Measurements from ENCODE around the gene KLHL35. TPM values are rescaled to one million over a fixed set of nuclear protein-coding genes. Genes with fewer than 3 reads are reported as not detected.

KLHL35 gene
- total and polyA plus RNA-seq, 2 experiments from 2014 or later, result 0.10 to 0.28 TPM

DNA sequence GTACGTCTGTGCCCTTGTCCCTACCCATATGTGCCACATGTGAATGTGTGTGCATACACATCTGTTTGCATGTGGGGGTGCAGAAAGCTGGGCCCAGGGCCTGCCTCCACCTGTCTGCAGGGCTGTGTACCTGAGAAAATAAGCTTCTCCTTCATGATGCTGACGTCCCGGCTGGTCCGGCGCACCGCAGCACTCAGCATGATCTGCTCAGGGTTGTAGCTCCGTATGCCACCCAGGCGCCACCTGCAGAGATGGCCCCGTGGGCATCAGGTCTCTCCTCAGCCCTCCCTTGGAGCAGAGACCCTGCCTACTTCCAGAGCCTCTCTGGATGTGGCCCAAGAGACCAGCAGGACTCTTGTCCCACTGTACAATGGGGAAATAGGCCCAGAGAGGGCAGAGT is 3.8 kb upstream of the KLHL35 start:
- ATAC-seq (no peak), DNase-seq (ENCODE audit: low spot score) (no peak)
- peaks cover 40% of the 10 kb centered on the region for H3K4me1 Mint-ChIP-seq
- H3K9me2 ChIP-seq (ENCODE audit: insufficient read depth), result no peaks in the 10 kb centered on the region
- no peaks in the 10 kb centered on the region for H3F3A ChIP-seq (replicated peaks; ENCODE audit: low read depth)
- no peaks in the 10 kb centered on the region; the same call in 2 of the 3 replicates for H3K9me3 Mint-ChIP-seq
- H3K27me3 ChIP-seq (ENCODE audit: insufficient read depth), result peaks cover 17% of the 10 kb centered on the region
- TF ChIP-seq ZNF331 (CRISPR knock-in tag; IDR thresholded peaks at IDR 0.05; ENCODE audit: low read depth), result no peak
- H3K79me2 ChIP-seq (replicated peaks; ENCODE audit: insufficient read depth), result no peaks in the 10 kb centered on the region
- no peak overlapping the region for H3K27ac Mint-ChIP-seq
- H3K4me2 ChIP-seq, result no peak overlapping the region
- no peak overlapping the region for H3K4me3 ChIP-seq
- no peak overlapping the region for H3K27ac ChIP-seq (ENCODE audit: low read depth)
- H3K27me3 Mint-ChIP-seq (ENCODE audit: insufficient read depth, low read depth, poor library complexity), result peaks cover 27% of the 10 kb centered on the region
- peaks cover 8% of the 10 kb centered on the region; the same call in 1 of the 2 replicates for H3K4me1 ChIP-seq (ENCODE audit: insufficient read depth)
- no peak overlapping the region for H2AFZ ChIP-seq
- H3K36me3 Mint-ChIP-seq (ENCODE audit: low read depth), result no peaks in the 10 kb centered on the region
- H3K36me3 ChIP-seq (ENCODE audit: insufficient read depth), result no peaks in the 10 kb centered on the region
- no peaks in the 10 kb centered on the region for H4K20me1 ChIP-seq (replicated peaks; ENCODE audit: insufficient read depth)
- no peak overlapping the region for H3K4me3 Mint-ChIP-seq

- H3K36me3 ChIP-seq (ENCODE audit: insufficient read depth), result no peaks in the 10 kb centered on the region
- H3F3A ChIP-seq (replicated peaks; ENCODE audit: low read depth), result no peaks in the 10 kb centered on the region; the same call in 1 of the 2 replicates
- Mint-ChIP-seq H3K27me3 (ENCODE audit: insufficient read depth, low read depth, poor library complexity) (peaks cover 40% of the 10 kb centered on the region), H3K4me3 (no peak overlapping the region), H3K9me3 (peaks cover 2% of the 10 kb centered on the region; the same call in 2 of the 3 replicates), H3K27ac (no peak overlapping the region), H3K4me1 (peaks cover 47% of the 10 kb centered on the region), H3K36me3 (ENCODE audit: low read depth) (peaks cover 2% of the 10 kb centered on the region; the same call in 1 of the 3 replicates)
- no peak for ATAC-seq
- TF ChIP-seq STAT1 (IDR thresholded peaks at IDR 0.05; ENCODE audit: unreplicated experiment), result no peak
- no peak for TF ChIP-seq POLR2AphosphoS5 (IDR thresholded peaks at IDR 0.05; ENCODE audit: low read depth)
- no peaks in the 10 kb centered on the region for H3K79me2 ChIP-seq (replicated peaks; ENCODE audit: insufficient read depth)
- DNase-seq (ENCODE audit: low spot score), result no peak
- no peak overlapping the region for H3K4me2 ChIP-seq
- H4K20me1 ChIP-seq (replicated peaks; ENCODE audit: insufficient read depth), result no peaks in the 10 kb centered on the region
- H3K9me2 ChIP-seq (ENCODE audit: insufficient read depth), result no peaks in the 10 kb centered on the region
- H3K27ac ChIP-seq (ENCODE audit: low read depth), result no peak overlapping the region
- no peak overlapping the region for H2AFZ ChIP-seq
- H3K4me3 ChIP-seq, result no peak overlapping the region
- H3K27me3 ChIP-seq (ENCODE audit: insufficient read depth), result peaks cover 30% of the 10 kb centered on the region
- peaks cover 12% of the 10 kb centered on the region for H3K4me1 ChIP-seq (ENCODE audit: insufficient read depth)
Measured at GRCh38 chr11:75435571-75435925, 2.5 kb upstream of the KLHL35 start.

DNA sequence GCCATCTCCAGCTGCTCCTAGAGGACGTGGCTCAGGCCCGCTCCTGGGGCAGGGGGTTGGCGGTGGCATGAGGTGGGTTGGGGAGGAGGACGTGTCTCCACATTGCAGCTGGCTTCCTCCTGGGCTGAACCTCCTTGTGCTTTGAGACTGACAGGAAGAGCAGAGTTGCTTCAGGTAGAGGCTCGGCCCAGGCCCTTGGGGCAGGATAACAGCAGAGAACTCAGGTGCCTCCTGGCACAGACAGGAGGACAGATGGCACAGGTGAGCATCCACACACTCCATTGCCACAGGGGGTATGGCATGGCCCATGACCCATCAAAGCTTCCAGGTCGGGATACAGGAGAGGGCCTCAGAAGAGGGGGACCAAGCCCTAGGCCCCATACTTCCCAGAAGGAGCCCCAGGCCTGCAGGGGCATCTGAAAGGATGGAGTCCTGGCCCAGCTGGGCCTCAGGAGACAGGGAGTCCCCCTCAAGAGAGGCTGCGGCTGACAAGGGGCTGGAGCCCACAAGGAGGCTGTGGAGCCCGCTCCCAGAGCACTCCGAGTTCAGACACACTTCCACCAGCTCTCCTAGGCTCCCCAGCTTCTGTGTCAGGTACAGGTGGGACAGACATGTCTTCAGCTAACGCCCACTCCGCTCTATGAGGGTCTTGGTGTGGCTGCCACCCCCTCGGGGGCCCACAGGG is 2.0 kb upstream of the KLHL35 start:
- H4K20me1 ChIP-seq (replicated peaks; ENCODE audit: insufficient read depth), result no peaks in the 10 kb centered on the region
- H3K79me2 ChIP-seq (replicated peaks; ENCODE audit: insufficient read depth), result no peaks in the 10 kb centered on the region
- no peak overlapping the region for H2AFZ ChIP-seq
- H3K27ac ChIP-seq (ENCODE audit: low read depth), result no peak overlapping the region
- Mint-ChIP-seq H3K4me1 (peaks cover 44% of the 10 kb centered on the region), H3K4me3 (no peak overlapping the region), H3K9me3 (peaks cover 3% of the 10 kb centered on the region; the same call in 2 of the 3 replicates), H3K36me3 (ENCODE audit: low read depth) (peaks cover 2% of the 10 kb centered on the region; the same call in 1 of the 3 replicates), H3K27me3 (ENCODE audit: insufficient read depth, low read depth, poor library complexity) (peaks cover 41% of the 10 kb centered on the region), H3K27ac (no peak overlapping the region)
- H3K4me1 ChIP-seq (ENCODE audit: insufficient read depth), result peaks cover 13% of the 10 kb centered on the region
- H3K36me3 ChIP-seq (ENCODE audit: insufficient read depth), result no peaks in the 10 kb centered on the region
- no peaks in the 10 kb centered on the region for H3K9me2 ChIP-seq (ENCODE audit: insufficient read depth)
- ATAC-seq (no peak), DNase-seq (ENCODE audit: low spot score) (no peak)
- no peak overlapping the region for H3K4me2 ChIP-seq
- no peaks in the 10 kb centered on the region; the same call in 1 of the 2 replicates for H3F3A ChIP-seq (replicated peaks; ENCODE audit: low read depth)
- H3K27me3 ChIP-seq (ENCODE audit: insufficient read depth), result peaks cover 35% of the 10 kb centered on the region
- no peak overlapping the region for H3K4me3 ChIP-seq
- TF ChIP-seq EZH2 (IDR thresholded peaks at IDR 0.05; ENCODE audit: low read depth, unreplicated experiment) (no peak), CREB1 (CRISPR knock-in tag; IDR thresholded peaks at IDR 0.05; ENCODE audit: low read depth) (no peak), STAT1 (IDR thresholded peaks at IDR 0.05; ENCODE audit: unreplicated experiment) (no peak)
- TF ChIP-seq, protein P1, sequence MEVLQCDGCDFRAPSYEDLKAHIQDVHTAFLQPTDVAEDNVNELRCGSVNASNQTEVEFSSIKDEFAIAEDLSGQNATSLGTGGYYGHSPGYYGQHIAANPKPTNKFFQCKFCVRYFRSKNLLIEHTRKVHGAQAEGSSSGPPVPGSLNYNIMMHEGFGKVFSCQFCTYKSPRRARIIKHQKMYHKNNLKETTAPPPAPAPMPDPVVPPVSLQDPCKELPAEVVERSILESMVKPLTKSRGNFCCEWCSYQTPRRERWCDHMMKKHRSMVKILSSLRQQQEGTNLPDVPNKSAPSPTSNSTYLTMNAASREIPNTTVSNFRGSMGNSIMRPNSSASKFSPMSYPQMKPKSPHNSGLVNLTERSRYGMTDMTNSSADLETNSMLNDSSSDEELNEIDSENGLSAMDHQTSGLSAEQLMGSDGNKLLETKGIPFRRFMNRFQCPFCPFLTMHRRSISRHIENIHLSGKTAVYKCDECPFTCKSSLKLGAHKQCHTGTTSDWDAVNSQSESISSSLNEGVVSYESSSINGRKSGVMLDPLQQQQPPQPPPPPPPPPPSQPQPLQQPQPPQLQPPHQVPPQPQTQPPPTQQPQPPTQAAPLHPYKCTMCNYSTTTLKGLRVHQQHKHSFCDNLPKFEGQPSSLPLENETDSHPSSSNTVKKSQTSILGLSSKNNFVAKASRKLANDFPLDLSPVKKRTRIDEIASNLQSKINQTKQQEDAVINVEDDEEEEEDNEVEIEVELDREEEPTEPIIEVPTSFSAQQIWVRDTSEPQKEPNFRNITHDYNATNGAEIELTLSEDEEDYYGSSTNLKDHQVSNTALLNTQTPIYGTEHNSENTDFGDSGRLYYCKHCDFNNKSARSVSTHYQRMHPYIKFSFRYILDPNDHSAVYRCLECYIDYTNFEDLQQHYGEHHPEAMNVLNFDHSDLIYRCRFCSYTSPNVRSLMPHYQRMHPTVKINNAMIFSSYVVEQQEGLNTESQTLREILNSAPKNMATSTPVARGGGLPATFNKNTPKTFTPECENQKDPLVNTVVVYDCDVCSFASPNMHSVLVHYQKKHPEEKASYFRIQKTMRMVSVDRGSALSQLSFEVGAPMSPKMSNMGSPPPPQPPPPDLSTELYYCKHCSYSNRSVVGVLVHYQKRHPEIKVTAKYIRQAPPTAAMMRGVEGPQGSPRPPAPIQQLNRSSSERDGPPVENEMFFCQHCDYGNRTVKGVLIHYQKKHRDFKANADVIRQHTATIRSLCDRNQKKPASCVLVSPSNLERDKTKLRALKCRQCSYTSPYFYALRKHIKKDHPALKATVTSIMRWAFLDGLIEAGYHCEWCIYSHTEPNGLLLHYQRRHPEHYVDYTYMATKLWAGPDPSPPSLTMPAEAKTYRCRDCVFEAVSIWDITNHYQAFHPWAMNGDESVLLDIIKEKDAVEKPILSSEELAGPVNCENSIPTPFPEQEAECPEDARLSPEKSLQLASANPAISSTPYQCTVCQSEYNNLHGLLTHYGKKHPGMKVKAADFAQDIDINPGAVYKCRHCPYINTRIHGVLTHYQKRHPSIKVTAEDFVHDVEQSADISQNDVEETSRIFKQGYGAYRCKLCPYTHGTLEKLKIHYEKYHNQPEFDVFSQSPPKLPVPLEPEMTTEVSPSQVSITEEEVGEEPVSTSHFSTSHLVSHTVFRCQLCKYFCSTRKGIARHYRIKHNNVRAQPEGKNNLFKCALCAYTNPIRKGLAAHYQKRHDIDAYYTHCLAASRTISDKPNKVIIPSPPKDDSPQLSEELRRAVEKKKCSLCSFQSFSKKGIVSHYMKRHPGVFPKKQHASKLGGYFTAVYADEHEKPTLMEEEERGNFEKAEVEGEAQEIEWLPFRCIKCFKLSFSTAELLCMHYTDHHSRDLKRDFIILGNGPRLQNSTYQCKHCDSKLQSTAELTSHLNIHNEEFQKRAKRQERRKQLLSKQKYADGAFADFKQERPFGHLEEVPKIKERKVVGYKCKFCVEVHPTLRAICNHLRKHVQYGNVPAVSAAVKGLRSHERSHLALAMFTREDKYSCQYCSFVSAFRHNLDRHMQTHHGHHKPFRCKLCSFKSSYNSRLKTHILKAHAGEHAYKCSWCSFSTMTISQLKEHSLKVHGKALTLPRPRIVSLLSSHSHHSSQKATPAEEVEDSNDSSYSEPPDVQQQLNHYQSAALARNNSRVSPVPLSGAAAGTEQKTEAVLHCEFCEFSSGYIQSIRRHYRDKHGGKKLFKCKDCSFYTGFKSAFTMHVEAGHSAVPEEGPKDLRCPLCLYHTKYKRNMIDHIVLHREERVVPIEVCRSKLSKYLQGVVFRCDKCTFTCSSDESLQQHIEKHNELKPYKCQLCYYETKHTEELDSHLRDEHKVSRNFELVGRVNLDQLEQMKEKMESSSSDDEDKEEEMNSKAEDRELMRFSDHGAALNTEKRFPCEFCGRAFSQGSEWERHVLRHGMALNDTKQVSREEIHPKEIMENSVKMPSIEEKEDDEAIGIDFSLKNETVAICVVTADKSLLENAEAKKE (CRISPR knock-in tag; IDR thresholded peaks at IDR 0.05), result no peak
- TF ChIP-seq, protein P2, sequence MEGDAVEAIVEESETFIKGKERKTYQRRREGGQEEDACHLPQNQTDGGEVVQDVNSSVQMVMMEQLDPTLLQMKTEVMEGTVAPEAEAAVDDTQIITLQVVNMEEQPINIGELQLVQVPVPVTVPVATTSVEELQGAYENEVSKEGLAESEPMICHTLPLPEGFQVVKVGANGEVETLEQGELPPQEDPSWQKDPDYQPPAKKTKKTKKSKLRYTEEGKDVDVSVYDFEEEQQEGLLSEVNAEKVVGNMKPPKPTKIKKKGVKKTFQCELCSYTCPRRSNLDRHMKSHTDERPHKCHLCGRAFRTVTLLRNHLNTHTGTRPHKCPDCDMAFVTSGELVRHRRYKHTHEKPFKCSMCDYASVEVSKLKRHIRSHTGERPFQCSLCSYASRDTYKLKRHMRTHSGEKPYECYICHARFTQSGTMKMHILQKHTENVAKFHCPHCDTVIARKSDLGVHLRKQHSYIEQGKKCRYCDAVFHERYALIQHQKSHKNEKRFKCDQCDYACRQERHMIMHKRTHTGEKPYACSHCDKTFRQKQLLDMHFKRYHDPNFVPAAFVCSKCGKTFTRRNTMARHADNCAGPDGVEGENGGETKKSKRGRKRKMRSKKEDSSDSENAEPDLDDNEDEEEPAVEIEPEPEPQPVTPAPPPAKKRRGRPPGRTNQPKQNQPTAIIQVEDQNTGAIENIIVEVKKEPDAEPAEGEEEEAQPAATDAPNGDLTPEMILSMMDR (conservative IDR thresholded peaks at IDR 0.05; ENCODE audit: low read depth in 2 of 2), result no peak

Data from GM23338 (cell line).